Measurements from ENCODE around the gene TEX36.
"Not testable (repeated sequence)": the region's sequence is repeated elsewhere in the genome, so short reads cannot be mapped to it uniquely, and the experiment has no call there.

Gene TEX36

GRCh38 chr10:125691160-125691981 is 8.4 kb upstream of the TEX36 start:
- no peak for DNase-seq

GRCh38 chr10:125689955-125690569 is 7.1 kb upstream of the TEX36 start:
- no peak for DNase-seq

GRCh38 chr10:125687507-125688185 is 4.7 kb upstream of the TEX36 start:
- no peak for DNase-seq

GRCh38 chr10:125684581-125684980 is 1.6 kb upstream of the TEX36 start:
- DNase-seq = no peak

- DNase-seq = no peak
Measured at GRCh38 chr10:125683821-125684220, 858 bp upstream of the TEX36 start.

- no peak for DNase-seq
Measured at GRCh38 chr10:125679436-125679835, 3.5 kb downstream of the TEX36 start.

GRCh38 chr10:125672884-125673283 is 10.1 kb downstream of the TEX36 start:
- DNase-seq = no peak

- DNase-seq = no peak
Measured at GRCh38 chr10:125662584-125662983, 20.4 kb downstream of the TEX36 start.

GRCh38 chr10:125661941-125662515 is 20.9 kb downstream of the TEX36 start:
- no peak for DNase-seq

GRCh38 chr10:125661431-125661940 is 21.5 kb downstream of the TEX36 start:
- DNase-seq = no peak

- DNase-seq = no peak
Measured at GRCh38 chr10:125659071-125659470, 23.9 kb downstream of the TEX36 start.

GRCh38 chr10:125656523-125656922 is 26.4 kb downstream of the TEX36 start:
- DNase-seq = no peak

- not testable (repeated sequence) for DNase-seq
Measured at GRCh38 chr10:125653113-125653512, 29.9 kb downstream of the TEX36 start.

- DNase-seq = no peak
Measured at GRCh38 chr10:125646311-125646710, 36.7 kb downstream of the TEX36 start.

GRCh38 chr10:125641398-125641797 is 41.6 kb downstream of the TEX36 start:
- no peak for DNase-seq

GRCh38 chr10:125640653-125641052 is 42.3 kb downstream of the TEX36 start:
- no peak for DNase-seq

GRCh38 chr10:125639846-125640245 is 43.1 kb downstream of the TEX36 start:
- no peak for DNase-seq

- no peak for DNase-seq
Measured at GRCh38 chr10:125638555-125638954, 44.4 kb downstream of the TEX36 start.

GRCh38 chr10:125637496-125637895 is 45.5 kb downstream of the TEX36 start:
- DNase-seq = no peak

GRCh38 chr10:125634606-125635005 is 48.4 kb downstream of the TEX36 start:
- no peak for DNase-seq

GRCh38 chr10:125633517-125633999 is 49.4 kb downstream of the TEX36 start:
- no peak for DNase-seq

GRCh38 chr10:125631806-125632205 is 51.2 kb downstream of the TEX36 start:
- DNase-seq = no peak

GRCh38 chr10:125629758-125630376 is 53.1 kb downstream of the TEX36 start:
- DNase-seq = no peak

Data from CD4-positive, alpha-beta T cell treated with Interleukin-12 subunit alpha and Interleukin-12 subunit beta, for 1 hour (primary cell).